ENCODE measurements around the gene SNRPD3. TPM values are rescaled to one million over a fixed set of nuclear protein-coding genes. Genes with fewer than 3 reads are reported as not detected.

Gene SNRPD3
- total RNA-seq, 1 donor = 112 TPM

GRCh38 chr22:24566899-24567511 is 11.2 kb downstream of the SNRPD3 start:
- DNase-seq (ENCODE audit: low read depth) = no peak
- no peak overlapping the region for H3K4me3 ChIP-seq (ENCODE audit: low read depth, low read length)
- TF ChIP-seq CTCF (IDR thresholded peaks at IDR 0.05; ENCODE audit: insufficient read depth, low read length) = no peak

- DNase-seq (ENCODE audit: low read depth) = no peak
- no peak for TF ChIP-seq CTCF (IDR thresholded peaks at IDR 0.05; ENCODE audit: insufficient read depth, low read length)
- H3K4me3 ChIP-seq (ENCODE audit: low read depth, low read length) = no peak overlapping the region
These were observed 11.9 kb downstream of the SNRPD3 start for GRCh38 chr22:24567668-24568067.

- no peak overlapping the region for H3K4me3 ChIP-seq (ENCODE audit: low read depth, low read length)
- DNase-seq (ENCODE audit: low read depth) = no peak
- no peak for TF ChIP-seq CTCF (IDR thresholded peaks at IDR 0.05; ENCODE audit: insufficient read depth, low read length)
These were observed 15.5 kb downstream of the SNRPD3 start for GRCh38 chr22:24571266-24571665.

- no peak for TF ChIP-seq CTCF (IDR thresholded peaks at IDR 0.05; ENCODE audit: insufficient read depth, low read length)
- no peak overlapping the region for H3K4me3 ChIP-seq (ENCODE audit: low read depth, low read length)
- no peak for DNase-seq (ENCODE audit: low read depth)
These were observed 21.0 kb downstream of the SNRPD3 start for GRCh38 chr22:24576778-24577177.

GRCh38 chr22:24578355-24579257 is 22.8 kb downstream of the SNRPD3 start:
- no peak for TF ChIP-seq CTCF (IDR thresholded peaks at IDR 0.05; ENCODE audit: insufficient read depth, low read length)
- peak; percentile 27 for DNase-seq (ENCODE audit: low read depth)
- no peak overlapping the region for H3K4me3 ChIP-seq (ENCODE audit: low read depth, low read length)

- no peak for TF ChIP-seq CTCF (IDR thresholded peaks at IDR 0.05; ENCODE audit: insufficient read depth, low read length)
- no peak overlapping the region for H3K4me3 ChIP-seq (ENCODE audit: low read depth, low read length)
- DNase-seq (ENCODE audit: low read depth) = no peak
These were observed 23.4 kb downstream of the SNRPD3 start for GRCh38 chr22:24579258-24579601.

Measured in fibroblast of the aortic adventitia (primary cell).